Caco-2 (cell line): ENCODE results near the gene RPS6KC1. TPM values are rescaled to one million over a fixed set of nuclear protein-coding genes. Genes with fewer than 3 reads are reported as not detected.

Experiments
- BruUV-seq: library from RNA; stranded (reverse); fragments of 400-500 nt; replicated peaks from 2 replicates; lab custom pipeline; 2021; lab: Mats Ljungman, UMichigan
- CTCF ChIA-PET: fragments of 300-600 bp; sonication (Branson Sonifier 250); formaldehyde crosslinking; loops from one replicate; lab custom pipeline; 2022; ENCODE audit warnings: antibody characterized with exemption; lab: Charles Lee
- POLR2A ChIA-PET: fragments of 300-600 bp; sonication (Branson Sonifier 250); formaldehyde crosslinking; loops from one replicate; lab custom pipeline; 2022; ENCODE audit warnings: antibody characterized with exemption; lab: Charles Lee
- DNase-seq, 2 experiments: peaks; one replicate each; pipeline versions ENCODE4 v3.0.0 to v3.0.0-alpha.2; 2020 to 2022
- H3K27me3 ChIP-seq: replicated peaks from 2 replicates; pipeline ENCODE4 v1.6.0; 2011; ENCODE audit warnings: low read length; ENCODE audit not compliant: control insufficient read depth, insufficient read depth
- H3K36me3 ChIP-seq: 2 replicates; pipeline ENCODE4 v1.5.1; 2011; ENCODE audit warnings: low read length; ENCODE audit not compliant: control insufficient read depth, insufficient read depth
- H3K4me1 ChIP-seq: fragments of 250-450 bp; sonication (Bioruptor Pico); 2 replicates; pipeline ENCODE4 v1.5.1; 2020; ENCODE audit warnings: mild to moderate bottlenecking
- H3K4me3 ChIP-seq: 2 replicates; pipeline ENCODE4 v1.5.1; 2011; ENCODE audit warnings: low read depth, mild to moderate bottlenecking, control low read depth, low read length
- H3K9me3 ChIP-seq: fragments of 250-450 bp; sonication (Bioruptor Pico); 2 replicates; pipeline ENCODE4 v1.5.1; 2020; ENCODE audit warnings: mild to moderate bottlenecking, moderate library complexity
- H3K27ac Mint-ChIP-seq: one replicate; pipeline ENCODE4 v1.8.0; 2022; ENCODE audit warnings: mixed read lengths; ENCODE audit not compliant: unreplicated experiment
- H3K27me3 Mint-ChIP-seq: one replicate; pipeline ENCODE4 v1.8.0; 2022; ENCODE audit warnings: mixed read lengths; ENCODE audit not compliant: insufficient read depth, unreplicated experiment
- H3K36me3 Mint-ChIP-seq: one replicate; pipeline ENCODE4 v1.8.0; 2022; ENCODE audit warnings: mild to moderate bottlenecking, mixed read lengths; ENCODE audit not compliant: insufficient read depth, unreplicated experiment
- H3K4me1 Mint-ChIP-seq: one replicate; pipeline ENCODE4 v1.8.0; 2022; ENCODE audit warnings: low read depth, mixed read lengths; ENCODE audit not compliant: unreplicated experiment
- H3K4me3 Mint-ChIP-seq: one replicate; pipeline ENCODE4 v1.8.0; 2022; ENCODE audit warnings: mild to moderate bottlenecking, moderate library complexity, mixed read lengths; ENCODE audit not compliant: unreplicated experiment
- H3K9me3 Mint-ChIP-seq: one replicate; pipeline ENCODE4 v1.8.0; 2022; ENCODE audit warnings: mixed read lengths; ENCODE audit not compliant: unreplicated experiment
- CTCF ChIP-seq, 2 experiments: fragments of 200-600 bp in 1 of 2; IDR thresholded peaks; 1 replicate in 1 of 2; 2 replicates in 1 of 2; pipeline versions ENCODE4 v1.5.1 to v1.8.0; 2011 to 2022; ENCODE audit warnings: antibody characterized with exemption in 1 of 2, control low read depth in 1 of 2, inconsistent platforms in 1 of 2, low read depth in 1 of 2, low read length in 1 of 2, mild to moderate bottlenecking in 1 of 2, moderate library complexity in 1 of 2; ENCODE audit not compliant: insufficient read depth in 1 of 2, severe bottlenecking in 1 of 2, unreplicated experiment in 1 of 2
- intact Hi-C: fragments of 100-400 bp; cut with micrococcal nuclease; formaldehyde crosslinking; loops from one replicate; pipeline ENCODE4 v1.10.0; 2022; ENCODE audit not compliant: unreplicated experiment
- total RNA-seq: library from RNA; stranded (reverse); gene quantifications from 2 replicates; pipeline ENCODE4 v1.2.3, GENCODE V29; 2022

Gene RPS6KC1
- total RNA-seq, 1 experiment from 2014 or later: 16.4 TPM

GRCh38 chr1:213277036-213277435, 226.0 kb downstream of the RPS6KC1 start:
- no peaks in the 10 kb centered on the region for H3K27me3 Mint-ChIP-seq
- no peak for TF ChIP-seq CTCF (IDR thresholded peaks at IDR 0.05; ENCODE audit: insufficient read depth in 1 of 2, low read depth in 1 of 2, low read length in 1 of 2, severe bottlenecking in 1 of 2, unreplicated experiment in 1 of 2)
- Histone ChIP-seq H3K27me3 (no peaks in the 10 kb centered on the region), H3K9me3 (no peaks in the 10 kb centered on the region), H3K36me3 (no peaks in the 10 kb centered on the region; the same call in 1 of the 2 replicates), H3K4me3 (no peak overlapping the region), H3K4me1 (peaks cover 4% of the 10 kb centered on the region; the same call in 1 of the 2 replicates)
- no peaks in the 10 kb centered on the region for H3K9me3 Mint-ChIP-seq
- peaks cover 5% of the 10 kb centered on the region for H3K36me3 Mint-ChIP-seq
- H3K4me3 Mint-ChIP-seq: no peak overlapping the region
- intact Hi-C loops: no loop called here
- H3K4me1 Mint-ChIP-seq: peaks cover 7% of the 10 kb centered on the region
- CTCF ChIA-PET: no interaction called here
- DNase-seq: no peak
- BruUV-seq: no TSS peak
- POLR2A ChIA-PET: no interaction called here
- H3K27ac Mint-ChIP-seq: no peak overlapping the region

- no peak for TF ChIP-seq CTCF (IDR thresholded peaks at IDR 0.05; ENCODE audit: insufficient read depth in 1 of 2, low read depth in 1 of 2, low read length in 1 of 2, severe bottlenecking in 1 of 2, unreplicated experiment in 1 of 2)
- CTCF ChIA-PET: no interaction called here
- POLR2A ChIA-PET: no interaction called here
- no TSS peak for BruUV-seq
- Mint-ChIP-seq H3K9me3 (peaks cover 12% of the 10 kb centered on the region), H3K4me1 (peaks cover 15% of the 10 kb centered on the region), H3K27ac (no peak overlapping the region), H3K27me3 (no peaks in the 10 kb centered on the region), H3K4me3 (no peak overlapping the region), H3K36me3 (peaks cover 6% of the 10 kb centered on the region)
- Histone ChIP-seq H3K36me3 (no peaks in the 10 kb centered on the region; the same call in 1 of the 2 replicates), H3K9me3 (peaks cover 4% of the 10 kb centered on the region; the same call in 1 of the 2 replicates), H3K4me1 (peaks cover 4% of the 10 kb centered on the region; the same call in 1 of the 2 replicates), H3K4me3 (no peak overlapping the region), H3K27me3 (no peaks in the 10 kb centered on the region)
- intact Hi-C loops: no loop called here
- no peak for DNase-seq
These were observed 228.4 kb downstream of the RPS6KC1 start for GRCh38 chr1:213279410-213279809.

GRCh38 chr1:213281640-213282301, 230.7 kb downstream of the RPS6KC1 start:
- Mint-ChIP-seq H3K9me3 (peaks cover 12% of the 10 kb centered on the region), H3K4me3 (no peak overlapping the region), H3K4me1 (peaks cover 8% of the 10 kb centered on the region), H3K27ac (no peak overlapping the region), H3K27me3 (no peaks in the 10 kb centered on the region), H3K36me3 (peaks cover 6% of the 10 kb centered on the region)
- Histone ChIP-seq H3K9me3 (peaks cover 4% of the 10 kb centered on the region), H3K4me1 (no peaks in the 10 kb centered on the region), H3K27me3 (no peaks in the 10 kb centered on the region), H3K36me3 (no peaks in the 10 kb centered on the region), H3K4me3 (no peak overlapping the region)
- ChIA-PET POLR2A (no interaction called here), CTCF (interaction anchor here (0.7 kb wide), 1 partner anchor 1941 kb away, joined by 3 read pairs; no protein-coding TSS in a partner anchor)
- no peak for DNase-seq
- no peak for TF ChIP-seq CTCF (IDR thresholded peaks at IDR 0.05; ENCODE audit: insufficient read depth in 1 of 2, low read depth in 1 of 2, low read length in 1 of 2, severe bottlenecking in 1 of 2, unreplicated experiment in 1 of 2)
- BruUV-seq: no TSS peak
- intact Hi-C loops: no loop called here
